ENCODE data around the gene FAM131B. TPM values are rescaled to one million over a fixed set of nuclear protein-coding genes. Genes with fewer than 3 reads are reported as not detected.
"Not testable (repeated sequence)": the region's sequence is repeated elsewhere in the genome, so short reads cannot be mapped to it uniquely, and the experiment has no call there.

The FAM131B gene
- total RNA-seq, 4 donors from 2014 or later, result 0.27 to 1.4 (median 0.42) TPM; not detected in 1

DNA sequence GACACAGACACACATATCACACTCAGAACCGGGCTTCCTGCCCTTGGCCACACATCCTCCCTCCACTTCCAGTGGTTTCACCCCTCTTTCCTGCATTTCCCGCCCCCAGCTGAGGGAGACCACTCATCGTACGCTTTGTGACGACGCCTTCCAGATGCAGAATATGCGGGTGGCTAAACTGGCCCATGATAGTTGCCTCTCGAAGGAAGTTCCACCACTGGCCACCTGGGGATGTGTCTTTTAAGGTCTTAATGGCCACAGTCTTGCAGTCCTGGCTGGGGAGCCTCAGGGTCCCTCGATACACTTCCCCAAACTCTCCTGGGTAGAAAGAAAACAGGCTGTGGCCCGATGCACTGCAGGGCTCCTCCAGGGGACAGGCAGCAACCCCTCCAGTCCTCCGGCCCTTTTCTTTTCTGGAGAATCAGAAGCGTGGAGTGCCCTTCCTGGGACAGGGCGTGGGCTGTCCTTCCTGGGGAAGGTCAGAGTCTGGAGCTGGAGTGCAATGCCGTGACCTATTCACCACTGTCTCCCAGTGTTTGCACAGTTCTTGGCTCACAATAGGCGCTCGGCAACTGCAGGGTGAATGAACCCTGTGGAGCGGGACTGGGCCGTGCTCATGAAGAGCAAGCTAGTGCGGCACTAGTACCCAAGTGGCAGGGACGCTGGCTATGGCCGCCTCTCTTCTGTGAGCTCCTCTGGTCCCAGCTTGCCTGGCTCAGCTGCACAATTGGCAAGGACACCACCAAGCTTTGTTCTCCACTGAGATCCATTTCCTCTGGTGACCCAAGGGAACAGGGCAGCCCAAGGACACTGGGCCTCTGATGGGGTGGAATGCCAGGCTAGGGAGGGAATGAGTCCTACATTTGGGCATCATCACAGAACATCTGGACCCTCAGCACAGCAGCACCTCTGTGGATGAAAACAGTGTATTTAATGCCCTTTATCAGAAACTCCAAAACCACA, 33.0 kb upstream of the FAM131B start:
- WGBS, 2 donors, result 77 to 80% methylated on average over 20 to 21 of the region's 21 CpGs
- TF ChIP-seq POLR2A (IDR thresholded peaks at IDR 0.05), result no peak
- TF ChIP-seq, protein P1, sequence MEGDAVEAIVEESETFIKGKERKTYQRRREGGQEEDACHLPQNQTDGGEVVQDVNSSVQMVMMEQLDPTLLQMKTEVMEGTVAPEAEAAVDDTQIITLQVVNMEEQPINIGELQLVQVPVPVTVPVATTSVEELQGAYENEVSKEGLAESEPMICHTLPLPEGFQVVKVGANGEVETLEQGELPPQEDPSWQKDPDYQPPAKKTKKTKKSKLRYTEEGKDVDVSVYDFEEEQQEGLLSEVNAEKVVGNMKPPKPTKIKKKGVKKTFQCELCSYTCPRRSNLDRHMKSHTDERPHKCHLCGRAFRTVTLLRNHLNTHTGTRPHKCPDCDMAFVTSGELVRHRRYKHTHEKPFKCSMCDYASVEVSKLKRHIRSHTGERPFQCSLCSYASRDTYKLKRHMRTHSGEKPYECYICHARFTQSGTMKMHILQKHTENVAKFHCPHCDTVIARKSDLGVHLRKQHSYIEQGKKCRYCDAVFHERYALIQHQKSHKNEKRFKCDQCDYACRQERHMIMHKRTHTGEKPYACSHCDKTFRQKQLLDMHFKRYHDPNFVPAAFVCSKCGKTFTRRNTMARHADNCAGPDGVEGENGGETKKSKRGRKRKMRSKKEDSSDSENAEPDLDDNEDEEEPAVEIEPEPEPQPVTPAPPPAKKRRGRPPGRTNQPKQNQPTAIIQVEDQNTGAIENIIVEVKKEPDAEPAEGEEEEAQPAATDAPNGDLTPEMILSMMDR (IDR thresholded peaks at IDR 0.05), result no peak
- DNase-seq (ENCODE audit: low spot score in 2 of 2), result peak in 1 of 2 donors; percentile 83
- no peak overlapping the region for H3K4me3 ChIP-seq (ENCODE audit: low read depth, poor library complexity, severe bottlenecking)
- intact Hi-C loops (cut with DNase I; ENCODE audit: low total_unique reads), result no loop called here

DNA sequence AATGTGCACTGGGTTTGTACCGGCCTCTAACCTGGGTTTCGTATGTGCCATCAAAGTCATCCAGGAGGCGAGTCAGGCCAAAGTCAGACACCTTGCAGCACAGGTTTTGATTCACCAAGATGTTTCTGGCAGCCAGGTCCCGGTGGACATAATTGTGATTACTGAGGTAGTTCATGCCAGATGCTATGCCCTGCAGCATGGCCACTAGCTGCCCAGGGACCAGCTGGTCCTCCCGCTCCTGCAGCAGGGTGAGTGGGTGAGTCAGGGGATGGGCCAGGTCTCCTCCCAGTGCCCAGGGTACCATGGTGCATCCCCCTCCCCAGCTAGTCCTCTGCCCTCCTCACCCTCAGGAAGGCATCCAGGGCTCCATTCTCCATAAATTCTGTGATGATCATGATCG, 32.3 kb upstream of the FAM131B start:
- WGBS, 2 donors, result 77 to 87% methylated on average over 6 of the region's 6 CpGs
- TF ChIP-seq POLR2A (IDR thresholded peaks at IDR 0.05), result no peak
- TF ChIP-seq, protein P1 (IDR thresholded peaks at IDR 0.05), result no peak
- H3K4me3 ChIP-seq (ENCODE audit: low read depth, poor library complexity, severe bottlenecking), result no peak overlapping the region
- peak in 1 of 2 donors; percentile 82 for DNase-seq (ENCODE audit: low spot score in 2 of 2)
- intact Hi-C loops (cut with DNase I; ENCODE audit: low total_unique reads), result no loop called here

DNA sequence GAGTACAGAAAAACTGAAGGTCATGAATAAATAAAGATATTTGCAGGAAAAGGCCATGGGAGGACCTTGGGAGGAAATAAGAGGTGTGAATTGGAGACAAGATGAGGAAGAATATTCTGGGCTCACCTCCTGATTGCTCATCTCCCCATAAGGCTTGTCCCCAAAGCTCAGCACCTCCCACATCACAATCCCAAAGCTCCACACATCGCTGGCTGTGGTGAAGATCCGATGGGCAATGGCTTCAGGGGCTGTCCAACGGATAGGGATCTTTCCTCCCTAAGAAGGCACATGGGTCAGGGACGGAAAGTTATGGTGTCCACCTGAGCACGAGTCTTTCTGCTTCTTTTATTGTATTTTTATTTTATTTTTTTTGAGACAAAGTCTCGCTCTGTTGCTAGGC, 31.6 kb upstream of the FAM131B start:
- TF ChIP-seq POLR2A (IDR thresholded peaks at IDR 0.05), result no peak
- TF ChIP-seq, protein P1 (IDR thresholded peaks at IDR 0.05), result no peak
- intact Hi-C loops (cut with DNase I; ENCODE audit: low total_unique reads), result no loop called here

DNA sequence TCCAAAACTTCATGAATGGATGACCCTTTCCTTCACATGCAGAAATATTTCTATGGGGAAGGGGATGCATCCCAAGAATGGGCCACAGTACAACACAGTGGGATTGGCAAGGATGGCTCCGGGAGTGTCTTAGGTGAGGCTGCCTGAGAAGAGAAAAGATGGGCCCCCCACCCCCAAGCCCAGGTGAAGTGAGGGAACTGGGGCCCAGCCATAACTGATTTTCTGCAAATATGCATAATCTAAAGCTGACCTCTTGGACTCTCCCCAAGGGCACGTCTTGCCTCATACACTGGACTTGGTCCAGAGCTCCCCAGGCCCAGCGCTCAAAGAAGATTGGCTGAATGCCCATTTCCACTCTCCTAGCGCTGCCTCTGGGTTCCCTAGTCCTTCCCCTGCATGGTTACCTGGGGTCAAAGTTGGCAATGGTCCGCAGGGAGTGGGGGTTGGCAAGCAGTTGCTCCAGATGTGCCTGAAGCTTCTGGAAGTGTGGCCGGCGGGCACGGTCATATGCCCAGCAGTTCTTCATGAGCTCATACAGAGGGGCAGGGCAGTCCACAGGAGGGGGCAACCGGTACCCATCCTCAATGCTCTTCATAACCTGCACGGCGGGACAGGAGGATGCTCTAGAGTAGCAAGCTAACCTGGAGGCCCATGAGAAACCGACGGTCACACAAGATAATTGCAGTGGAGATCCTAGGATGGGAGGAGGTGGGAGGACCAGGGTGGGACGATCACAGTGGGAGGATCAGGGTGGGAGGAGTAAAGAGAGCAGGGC, 30.9 kb upstream of the FAM131B start:
- no peak for TF ChIP-seq POLR2A (IDR thresholded peaks at IDR 0.05)
- TF ChIP-seq, protein P1 (IDR thresholded peaks at IDR 0.05), result no peak
- intact Hi-C loops (cut with DNase I; ENCODE audit: low total_unique reads), result no loop called here
- no peak overlapping the region for H3K4me3 ChIP-seq (ENCODE audit: low read depth, poor library complexity, severe bottlenecking)
- peak in 1 of 2 donors; percentile 86 for DNase-seq (ENCODE audit: low spot score in 2 of 2)
- 87% methylated on average over 13 to 14 of the region's 14 CpGs for WGBS, 2 donors

More for the DNA sequence above, 31.6 kb upstream of the FAM131B start:
- no peak for DNase-seq (ENCODE audit: low spot score in 2 of 2)
- 92% methylated on average over 6 of the region's 6 CpGs for WGBS, 2 donors
- H3K4me3 ChIP-seq (ENCODE audit: low read depth, poor library complexity, severe bottlenecking), result no peak overlapping the region

DNA sequence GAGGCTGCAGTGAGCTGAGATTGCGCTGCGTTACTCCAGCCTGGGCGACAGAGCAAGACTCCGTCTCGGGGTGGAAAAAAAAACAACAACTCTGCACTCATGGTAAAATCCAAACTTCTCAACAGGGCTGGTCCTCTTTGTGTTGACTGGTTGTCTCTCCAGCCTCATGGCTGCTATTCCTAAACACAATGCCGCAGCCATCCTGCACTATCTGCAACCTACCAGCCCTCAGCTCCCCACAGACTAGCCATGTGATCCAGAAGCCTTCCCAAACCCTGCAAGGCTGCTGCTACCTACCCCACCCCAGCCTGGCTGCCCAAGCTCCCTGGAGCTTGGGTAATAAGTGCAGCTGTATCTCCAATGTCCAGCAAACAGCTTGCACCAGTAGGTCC, 30.4 kb upstream of the FAM131B start:
- no peak overlapping the region for H3K4me3 ChIP-seq (ENCODE audit: low read depth, poor library complexity, severe bottlenecking)
- 98 to 100% methylated on average over 6 of the region's 6 CpGs for WGBS, 2 donors
- intact Hi-C loops (cut with DNase I; ENCODE audit: low total_unique reads), result no loop called here
- DNase-seq (ENCODE audit: low spot score in 2 of 2), result peak in 1 of 2 donors; percentile 82
- TF ChIP-seq, protein P1 (IDR thresholded peaks at IDR 0.05), result no peak
- no peak for TF ChIP-seq POLR2A (IDR thresholded peaks at IDR 0.05)

DNA sequence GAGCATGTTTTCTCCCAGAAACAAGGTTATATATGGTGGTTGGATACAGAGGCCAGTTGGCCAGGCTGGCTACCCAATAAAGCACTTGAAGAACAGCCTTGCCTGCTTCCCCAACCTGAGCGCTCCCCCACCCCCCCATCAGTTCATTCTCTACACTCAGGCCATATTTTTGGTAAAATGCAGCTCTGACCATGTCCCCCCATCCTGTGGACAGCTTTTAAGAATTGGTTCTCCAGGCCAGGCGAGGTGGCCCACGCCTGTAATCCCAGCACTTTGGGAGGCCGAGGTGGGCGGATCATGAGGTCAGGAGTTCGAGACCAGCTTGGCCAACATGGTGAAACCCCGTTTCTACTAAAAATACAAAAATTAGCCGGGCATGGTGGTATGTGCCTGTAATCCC, 29.9 kb upstream of the FAM131B start:
- peak in 1 of 2 donors; percentile 74 for DNase-seq (ENCODE audit: low spot score in 2 of 2)
- 94% methylated on average over 8 of the region's 8 CpGs for WGBS, 2 donors
- H3K4me3 ChIP-seq (ENCODE audit: low read depth, poor library complexity, severe bottlenecking); intact Hi-C loops (cut with DNase I; ENCODE audit: low total_unique reads): not testable (repeated sequence)

Measured in lower leg skin (tissue), 4 donors.